H1 (cell line): Measurements from ENCODE around the gene SELPLG. TPM values are rescaled to one million over a fixed set of nuclear protein-coding genes. Genes with fewer than 3 reads are reported as not detected.

ENCODE experiments used
- CTCF ChIA-PET: fragments of 300-600 bp; sonication (Branson Sonifier 250); formaldehyde crosslinking; loops from one replicate; lab custom pipeline; 2021; ENCODE audit not compliant: partially characterized antibody; lab: Charles Lee
- POLR2A ChIA-PET: fragments of 300-600 bp; sonication (Branson Sonifier 250); formaldehyde crosslinking; loops from one replicate; lab custom pipeline; 2021; ENCODE audit warnings: inconsistent platforms; ENCODE audit not compliant: partially characterized antibody; lab: Charles Lee
- DNase-seq, 2 experiments: peaks; one replicate each; pipeline versions ENCODE4 v3.0.0 to v3.0.0-alpha.2; 2010 to 2022; ENCODE audit warnings: low spot score in 2 of 2, low read depth in 1 of 2, mixed read lengths in 1 of 2
- FAIRE-seq: peaks from 2 replicates; lab custom pipeline; 2011; peaks lifted over from hg19 to GRCh38; lab: Jason Lieb, UNC
- H2AFZ ChIP-seq: 2 replicates; pipeline ENCODE4 v1.8.1; 2012; ENCODE audit warnings: low read length, inconsistent platforms
- H2AK5ac ChIP-seq: 2 replicates; pipeline ENCODE4 v1.6.1; 2013; ENCODE audit warnings: low read depth, low read length
- H2BK120ac ChIP-seq: replicated peaks from 2 replicates; pipeline ENCODE3; 2013; ENCODE audit warnings: low read depth, low read length, inconsistent platforms
- H2BK12ac ChIP-seq: 2 replicates; pipeline ENCODE4 v1.6.1; 2013; ENCODE audit warnings: low read depth, low read length
- H2BK15ac ChIP-seq: 2 replicates; pipeline ENCODE4 v1.6.1; 2013; ENCODE audit warnings: low read length
- H2BK20ac ChIP-seq: 2 replicates; pipeline ENCODE4 v1.6.1; 2013; ENCODE audit warnings: low read length
- H2BK5ac ChIP-seq: 2 replicates; pipeline ENCODE4 v1.6.1; 2013; ENCODE audit warnings: low read depth, low read length
- H3K14ac ChIP-seq: 2 replicates; pipeline ENCODE4 v1.6.1; 2013; ENCODE audit warnings: inconsistent platforms; ENCODE audit not compliant: insufficient read length
- H3K18ac ChIP-seq: 2 replicates; pipeline ENCODE4 v1.6.1; 2013; ENCODE audit warnings: low read length; ENCODE audit errors: extremely low read depth
- H3K23ac ChIP-seq: 2 replicates; pipeline ENCODE4 v1.6.1; 2013; ENCODE audit warnings: inconsistent platforms; ENCODE audit not compliant: insufficient read length
- H3K23me2 ChIP-seq: 2 replicates; pipeline ENCODE4 v1.6.1; 2013; ENCODE audit warnings: low read depth, low read length
- H3K27ac ChIP-seq: 2 replicates; pipeline ENCODE4 v1.6.1; 2011; ENCODE audit warnings: low read depth, low read length, inconsistent platforms
- H3K27me3 ChIP-seq, 4 experiments: replicated peaks in 1 of 4; 1 replicate in 1 of 4; 2 replicates in 3 of 4; pipeline versions ENCODE4 v1.6.1 to v1.8.1; 2011 to 2013; ENCODE audit warnings: low read length in 3 of 4, mild to moderate bottlenecking in 3 of 4, inconsistent platforms in 2 of 4, mixed read lengths in 2 of 4, moderate library complexity in 1 of 4; ENCODE audit not compliant: control insufficient read depth in 3 of 4, insufficient read depth in 3 of 4; ENCODE audit errors: extremely low read depth in 1 of 4
- H3K36me3 ChIP-seq, 4 experiments: 2 replicates each; pipeline versions ENCODE4 v1.6.1 to v1.8.1; 2011 to 2013; ENCODE audit warnings: mild to moderate bottlenecking in 4 of 4, low read length in 3 of 4, moderate library complexity in 2 of 4, control low read depth in 1 of 4, inconsistent platforms in 1 of 4; ENCODE audit not compliant: insufficient read depth in 4 of 4, control insufficient read depth in 2 of 4
- H3K4ac ChIP-seq: replicated peaks from 2 replicates; pipeline ENCODE3; 2013; ENCODE audit warnings: low read length, low read depth, mixed read lengths, inconsistent platforms; ENCODE audit not compliant: insufficient read length
- H3K4me1 ChIP-seq, 4 experiments: replicated peaks in 1 of 4; 1 replicate in 1 of 4; 2 replicates in 3 of 4; pipeline versions ENCODE4 v1.6.1 to v1.8.1; 2011 to 2013; ENCODE audit warnings: low read length in 3 of 4, inconsistent platforms in 2 of 4, mixed read lengths in 1 of 4; ENCODE audit not compliant: insufficient read depth in 4 of 4, control insufficient read depth in 3 of 4
- H3K4me2 ChIP-seq, 2 experiments: 2 replicates each; pipeline versions ENCODE4 v1.6.1 to v1.8.1; 2011 to 2013; ENCODE audit warnings: low read depth in 2 of 2, low read length in 2 of 2, control low read depth in 1 of 2, inconsistent platforms in 1 of 2, mild to moderate bottlenecking in 1 of 2; ENCODE audit not compliant: insufficient read depth in 1 of 2
- H3K4me3 ChIP-seq, 4 experiments: fragments of 200-600, 300-600 bp in 1 of 4; sonication (generic), shearing (Covaris generic), sonication (Bioruptor Twin) in 1 of 4; 2 replicates each; pipeline versions ENCODE4 v1.5.1 to v1.8.1; 2011 to 2016; ENCODE audit warnings: low read length in 4 of 4, low read depth in 3 of 4, control low read depth in 2 of 4, inconsistent platforms in 2 of 4, mild to moderate bottlenecking in 2 of 4, mixed read lengths in 1 of 4, moderate library complexity in 1 of 4; ENCODE audit not compliant: insufficient read depth in 2 of 4; ENCODE audit errors: extremely low read depth in 1 of 4
- H3K56ac ChIP-seq: replicated peaks from 2 replicates; pipeline ENCODE3; 2013; ENCODE audit warnings: low read depth, mild to moderate bottlenecking, mixed read lengths, low read length, inconsistent platforms; ENCODE audit not compliant: insufficient read length
- H3K79me1 ChIP-seq: 2 replicates; pipeline ENCODE4 v1.6.1; 2013; ENCODE audit warnings: low read depth, low read length, control low read depth
- H3K79me2 ChIP-seq, 2 experiments: 2 replicates each; pipeline versions ENCODE4 v1.6.1 to v1.8.1; 2012 to 2013; ENCODE audit warnings: low read length in 2 of 2, mild to moderate bottlenecking in 2 of 2, inconsistent platforms in 1 of 2; ENCODE audit not compliant: insufficient read depth in 2 of 2, control insufficient read depth in 1 of 2
- H3K9ac ChIP-seq, 4 experiments: replicated peaks in 1 of 4; 1 replicate in 1 of 4; 2 replicates in 3 of 4; pipeline versions ENCODE4 v1.6.1 to v1.8.1; 2011 to 2013; ENCODE audit warnings: low read depth in 3 of 4, low read length in 3 of 4, control low read depth in 2 of 4, mild to moderate bottlenecking in 2 of 4, moderate library complexity in 2 of 4, inconsistent platforms in 1 of 4; ENCODE audit errors: extremely low read depth in 1 of 4
- H3K9me3 ChIP-seq, 2 experiments: 2 replicates each; pipeline versions ENCODE4 v1.6.1 to v1.8.1; 2012 to 2013; ENCODE audit warnings: mild to moderate bottlenecking in 2 of 2, moderate library complexity in 2 of 2, control low read depth in 1 of 2, inconsistent platforms in 1 of 2, low read depth in 1 of 2, low read length in 1 of 2, mixed read lengths in 1 of 2; ENCODE audit not compliant: insufficient read depth in 2 of 2
- H4K20me1 ChIP-seq, 2 experiments: replicated peaks in 1 of 2; 2 replicates each; pipeline versions ENCODE3 to v1.8.1; 2011 to 2013; ENCODE audit warnings: inconsistent platforms in 2 of 2, low read length in 2 of 2, mild to moderate bottlenecking in 1 of 2; ENCODE audit not compliant: insufficient read depth in 2 of 2, control insufficient read depth in 1 of 2
- H4K5ac ChIP-seq: 2 replicates; pipeline ENCODE4 v1.6.1; 2013; ENCODE audit warnings: low read length, low read depth, mixed read lengths, inconsistent platforms; ENCODE audit not compliant: insufficient read length
- H4K8ac ChIP-seq: 2 replicates; pipeline ENCODE4 v1.8.0; 2013; ENCODE audit warnings: mild to moderate bottlenecking, moderate library complexity, low read length, inconsistent platforms; ENCODE audit not compliant: insufficient read depth; ENCODE audit errors: extremely low read depth
- H4K91ac ChIP-seq: replicated peaks from 2 replicates; pipeline ENCODE3; 2013; ENCODE audit warnings: low read length, mixed read lengths, inconsistent platforms; ENCODE audit not compliant: insufficient read length
- SIRT6 ChIP-seq: IDR thresholded peaks from one replicate; pipeline ENCODE4 v1.7.1; 2012; ENCODE audit warnings: low read length, inconsistent platforms
- SP4 ChIP-seq: IDR thresholded peaks from 2 replicates; pipeline ENCODE4 v1.6.1; 2012; ENCODE audit warnings: low read length, inconsistent platforms
- WGBS, 2 experiments: shearing (Covaris generic) in 1 of 2; methylation state at CpG; one replicate each; pipeline versions ENCODE4 v1.1.6 to v1.1.7; 2013 to 2015; ENCODE audit warnings: low lambda C conversion rate in 2 of 2, mixed read lengths in 2 of 2, inconsistent platforms in 1 of 2, low coverage in 1 of 2, missing lambda C conversion rate in 1 of 2; ENCODE audit not compliant: insufficient replicate concordance in 2 of 2, insufficient coverage in 1 of 2, insufficient read length in 1 of 2; ENCODE audit errors: extremely low coverage in 1 of 2, missing lambda C conversion rate in 1 of 2; 5-methylcytosine and 5-hydroxymethylcytosine counted together
- polyA plus RNA-seq, 7 experiments: library from polyadenylated mRNA; depleted of rRNA in 3 of 7; stranded (reverse) in 5 of 7; unstranded in 2 of 7; fragments of >200 nt in 5 of 7; fragments of 200-250 nt in 2 of 7; gene quantifications; 1 replicate in 5 of 7; 2 replicates in 1 of 7; 4 replicates in 1 of 7; pipeline versions ENCODE4 v1.2.1 to v1.2.3, GENCODE V29; 2011 to 2013; ENCODE audit warnings: missing spikeins in 2 of 7, mixed read lengths in 2 of 7
- total RNA-seq: library from RNA; stranded (reverse); fragmentation: NEBNext Ultra II Directional; extraction: Animal tissue kit (Norgen Biotek cat#: 25700); gene quantifications from 2 replicates; pipeline ENCODE4 v1.2.1, GENCODE V29; 2021

SELPLG gene
- total and polyA plus RNA-seq, 2 of the 8 experiments (the other 6 are each of a cell fraction or from before 2014, with no cell fraction given): 0.18 TPM; not detected in 1

DNA sequence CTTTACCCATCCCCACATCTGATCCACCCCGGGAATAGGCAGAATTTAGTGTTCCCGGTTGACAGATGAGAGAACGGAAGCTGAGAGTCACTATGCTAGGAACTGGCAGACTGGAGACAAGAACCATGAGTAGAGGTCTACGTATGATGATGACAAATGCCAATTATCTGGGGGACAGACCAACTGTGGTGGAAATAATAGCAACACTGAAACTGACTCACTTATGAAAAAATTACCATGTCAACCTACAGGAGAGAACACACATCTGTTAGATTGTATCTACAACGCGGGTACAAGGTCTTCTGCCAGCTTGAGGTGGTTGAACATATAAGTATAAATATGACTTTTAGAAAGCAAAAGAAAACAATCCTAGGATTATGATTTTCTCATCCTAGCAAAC is 15.4 kb upstream of the SELPLG start:
- H3K9me3 ChIP-seq: no peaks in the 10 kb centered on the region
- no peak overlapping the region for H3K4me2 ChIP-seq
- no peak overlapping the region for H2BK12ac ChIP-seq
- CTCF ChIA-PET: interaction anchor here (0.7 to 3.2 kb wide), 4 partner anchors 9 to 154 kb away, joined by 3 to 11 read pairs (median 5); no protein-coding TSS in a partner anchor
- POLR2A ChIA-PET: interaction anchor here (1.4 kb wide), 1 partner anchor 11 kb away, joined by 7 read pairs; no protein-coding TSS in a partner anchor
- H3K4me3 ChIP-seq: no peak overlapping the region
- FAIRE-seq: no peak
- H3K36me3 ChIP-seq: peaks cover 6 to 42% (median 26%) of the 10 kb centered on the region in 4 experiments; a peak in 7 of 8 replicates
- H2BK5ac ChIP-seq: no peak overlapping the region
- H3K27me3 ChIP-seq: no peaks in the 10 kb centered on the region
- no peaks in the 10 kb centered on the region for H3K79me1 ChIP-seq
- H3K23me2 ChIP-seq: no peaks in the 10 kb centered on the region
- no peak overlapping the region for H2AFZ ChIP-seq
- no peak overlapping the region for H2AK5ac ChIP-seq
- no peak overlapping the region for H3K27ac ChIP-seq
- no peak overlapping the region for H2BK120ac ChIP-seq
- no peak overlapping the region for H4K5ac ChIP-seq
- DNase-seq: no peak
- 84% methylated on average over 6 of the region's 6 CpGs; no CpG with 5 or more reads in 1 of the 2 experiments for WGBS, 2 experiments
- no peaks in the 10 kb centered on the region for H4K20me1 ChIP-seq
- no peak overlapping the region for H2BK15ac ChIP-seq
- peaks cover 3 to 10% (median 7%) of the 10 kb centered on the region in 4 experiments; a peak in 6 of 7 replicates for H3K4me1 ChIP-seq
- no peaks in the 10 kb centered on the region for H3K79me2 ChIP-seq
- H3K9ac ChIP-seq: no peak overlapping the region
- no peak overlapping the region for H3K56ac ChIP-seq
- H3K14ac ChIP-seq: no peak overlapping the region
- no peak overlapping the region for H3K18ac ChIP-seq
- no peak overlapping the region for H3K4ac ChIP-seq
- H4K8ac ChIP-seq: no peak overlapping the region
- no peak overlapping the region for H2BK20ac ChIP-seq
- H3K23ac ChIP-seq: no peak overlapping the region
- no peak for TF ChIP-seq SIRT6
- no peak for TF ChIP-seq SP4
- no peak overlapping the region for H4K91ac ChIP-seq
